GM19240 (cell line): Measurements from ENCODE around the gene CAST.

ENCODE experiments used
- DNase-seq: peaks from one replicate; pipeline ENCODE4 v3.0.0; 2011; ENCODE audit warnings: low spot score; ENCODE audit not compliant: insufficient read length

Gene CAST

GRCh38 chr5:96645091-96645490 is 17.1 kb upstream of the CAST start:
- no peak for DNase-seq

DNA sequence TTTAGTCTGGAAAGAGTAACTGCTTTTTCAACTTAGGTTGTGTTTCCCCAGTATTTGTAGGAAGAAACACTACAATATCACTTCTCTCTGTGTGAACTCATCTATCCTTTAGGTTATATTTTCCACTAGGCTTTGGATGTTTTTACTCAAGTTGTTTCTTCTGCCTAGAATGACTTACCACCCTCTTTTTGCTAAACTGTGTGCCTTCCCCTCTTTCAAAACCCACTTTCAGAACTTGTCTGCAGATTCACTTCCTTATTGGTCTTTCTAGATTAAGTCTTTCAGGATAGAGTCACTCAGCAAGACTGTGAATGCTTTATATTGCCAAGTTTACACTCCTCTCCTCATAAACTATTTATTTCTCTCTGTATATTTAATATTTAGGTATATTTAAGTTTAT is 14.2 kb upstream of the CAST start:
- DNase-seq: no peak

GRCh38 chr5:96648593-96648992 is 13.6 kb upstream of the CAST start:
- no peak for DNase-seq

DNA sequence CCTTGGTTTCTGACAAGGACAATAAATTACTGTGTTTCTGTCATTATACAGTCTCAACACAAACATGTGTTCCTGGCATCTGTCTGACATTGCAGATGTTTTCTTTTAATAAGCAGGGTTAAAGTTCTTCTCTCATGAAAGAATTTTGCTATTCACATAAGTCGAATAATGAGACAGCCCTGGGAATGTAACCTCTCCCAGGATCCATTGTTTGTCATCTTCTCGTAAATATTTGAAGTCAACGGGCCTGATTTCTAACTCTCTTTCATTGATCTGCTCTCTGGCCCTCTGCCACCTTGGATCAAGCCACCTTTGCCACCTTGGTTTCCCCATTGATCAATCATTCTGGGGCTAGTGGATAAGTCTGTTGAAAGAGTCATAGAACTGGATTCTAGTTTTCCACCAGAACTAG is 12.9 kb upstream of the CAST start:
- DNase-seq: no peak

GRCh38 chr5:96649681-96650540 is 12.3 kb upstream of the CAST start:
- no peak for DNase-seq

DNA sequence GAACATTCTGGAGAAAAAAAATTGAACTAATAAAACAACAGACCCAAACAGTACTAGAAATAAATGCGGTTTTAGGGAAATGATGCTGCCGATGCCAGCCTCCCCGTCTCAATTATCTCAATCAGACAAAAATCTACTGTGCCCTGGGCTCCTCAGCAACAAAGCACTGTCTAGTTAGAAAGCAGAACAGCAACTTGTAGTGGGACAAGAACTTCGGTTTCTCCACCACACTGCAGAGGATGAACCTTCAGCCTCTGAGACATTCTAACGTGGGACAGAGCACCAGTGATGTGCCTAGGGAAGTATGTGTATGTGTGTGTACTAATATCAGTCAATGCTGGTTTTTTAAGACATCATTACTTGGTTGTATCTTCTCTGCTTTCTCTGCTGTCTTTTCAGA is 11.1 kb upstream of the CAST start:
- no peak for DNase-seq

DNA sequence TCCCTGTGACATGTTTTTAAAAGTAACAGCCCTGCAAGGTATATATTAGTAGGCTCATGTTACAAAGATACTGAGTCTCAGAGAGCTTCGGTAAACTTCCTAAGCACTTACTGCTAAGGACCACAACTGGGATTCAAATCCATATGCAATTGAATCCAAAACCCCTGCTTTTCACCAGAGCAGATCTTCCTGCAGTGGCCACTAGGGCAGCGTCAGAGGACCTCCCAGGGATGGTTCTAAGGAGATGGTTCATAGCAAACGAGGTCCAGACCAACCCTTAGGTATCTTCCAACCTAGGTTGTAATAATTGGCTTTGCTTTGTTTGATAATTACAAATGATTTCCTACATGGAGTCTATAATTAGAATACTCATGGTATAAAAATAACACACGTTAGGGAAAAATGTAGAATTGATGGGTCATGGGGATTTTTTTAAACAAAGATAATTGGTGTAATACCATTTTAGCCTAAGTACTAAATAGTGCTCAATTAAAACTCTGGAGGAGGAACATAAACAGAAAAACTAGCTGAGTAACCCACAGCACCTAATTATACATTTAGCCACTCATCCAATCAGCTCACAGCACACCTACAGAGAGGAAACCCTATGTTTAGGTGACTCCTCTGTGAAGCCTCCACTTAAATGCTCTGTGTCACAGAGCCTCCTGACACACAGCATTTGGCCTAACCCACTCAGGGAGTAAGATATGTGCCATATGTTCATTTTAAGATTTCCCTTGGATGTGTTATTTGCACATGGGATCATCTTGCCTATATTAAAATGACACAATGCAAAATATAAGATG is 10.0 kb upstream of the CAST start:
- no peak for DNase-seq

DNA sequence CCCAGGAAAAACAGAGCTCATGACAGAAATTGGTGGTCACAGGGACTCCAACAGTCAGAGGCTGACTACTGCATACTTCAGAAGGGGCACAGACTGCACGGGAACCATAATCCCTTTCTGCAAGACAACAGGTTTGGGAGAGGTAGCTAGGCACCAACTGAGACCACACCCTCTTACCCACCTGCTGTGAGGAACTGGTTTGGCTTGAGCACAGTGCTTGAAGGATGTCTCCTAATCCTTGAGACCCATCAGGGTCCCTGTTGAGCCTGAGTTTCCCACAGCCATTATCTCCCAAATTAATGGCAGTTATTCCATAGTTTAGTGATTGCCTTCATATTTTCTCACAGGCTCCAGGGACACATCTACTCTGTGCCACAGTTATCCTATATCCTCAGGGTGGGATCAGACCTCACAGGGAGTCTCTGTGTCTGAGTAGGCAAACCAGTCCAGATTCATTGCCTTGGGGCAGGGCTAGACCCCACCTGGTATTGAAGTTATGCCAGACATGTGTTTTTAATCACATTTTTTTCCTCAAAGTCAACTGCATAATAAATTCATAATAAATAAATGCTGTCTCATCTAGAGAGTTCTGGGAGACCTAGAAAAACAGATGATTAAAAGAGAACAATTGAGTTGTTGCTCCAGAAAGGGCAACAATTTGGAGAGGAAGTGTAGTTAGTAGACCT is 9.3 kb upstream of the CAST start:
- no peak for DNase-seq

DNA sequence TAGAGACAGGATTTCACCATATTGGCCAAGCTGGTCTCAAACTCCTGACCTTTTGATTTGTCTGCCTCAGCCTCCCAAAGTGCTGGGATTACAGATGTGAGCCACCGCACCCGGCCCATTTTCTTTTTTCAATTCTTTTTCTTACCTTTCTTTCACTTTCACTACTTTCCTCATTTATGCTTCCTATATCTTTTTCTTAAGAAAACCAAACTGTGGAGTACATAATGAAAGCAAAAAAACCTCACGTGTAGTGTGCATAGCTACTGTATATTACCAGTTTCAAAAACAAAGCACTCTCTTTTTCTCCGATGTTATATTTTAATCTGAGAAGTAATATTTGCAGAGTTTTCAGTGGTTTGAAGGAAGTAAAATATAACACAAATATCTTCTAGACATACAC is 8.0 kb upstream of the CAST start:
- no peak for DNase-seq

DNA sequence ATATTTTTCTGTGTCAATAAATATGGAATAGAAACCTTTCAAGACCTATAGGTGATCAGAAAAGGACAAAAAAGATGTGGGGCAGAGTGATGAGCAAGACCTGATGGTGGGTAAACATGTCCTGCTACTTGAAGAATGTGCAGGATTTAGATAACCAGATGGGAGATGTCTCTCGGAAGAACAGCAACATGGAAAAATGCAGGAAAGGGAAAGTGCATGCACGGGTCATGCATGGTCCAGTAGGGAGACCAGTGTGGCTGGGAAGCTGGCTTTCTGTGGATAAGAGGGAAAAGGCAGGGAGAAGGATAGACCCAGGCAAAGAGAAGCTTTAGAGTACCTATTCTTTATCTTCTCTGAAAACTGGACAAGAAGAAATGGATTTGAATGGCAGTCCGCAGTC is 7.1 kb upstream of the CAST start:
- DNase-seq: no peak

- no peak for DNase-seq
Measured at GRCh38 chr5:96655506-96655905, 6.7 kb upstream of the CAST start.

GRCh38 chr5:96657068-96657467 is 5.1 kb upstream of the CAST start:
- DNase-seq: no peak

DNA sequence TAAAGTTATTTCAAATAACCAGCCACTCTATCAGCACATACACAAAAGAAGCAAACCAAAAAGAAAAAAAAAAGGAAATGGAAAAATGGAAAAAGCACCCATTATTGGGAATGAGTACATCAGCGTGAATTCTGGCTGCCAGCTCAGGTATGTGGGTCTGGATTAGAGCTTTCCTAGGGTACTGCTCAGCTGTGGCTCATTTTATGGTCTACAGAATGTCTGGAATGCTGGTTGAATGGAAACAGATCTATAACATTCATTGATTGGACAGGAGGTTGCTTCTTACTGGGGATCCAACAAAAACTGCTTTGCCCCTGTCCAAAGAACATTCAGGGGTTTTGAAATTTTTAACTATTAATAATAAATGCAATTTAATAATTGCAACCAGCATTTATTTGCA is 3.9 kb upstream of the CAST start:
- DNase-seq: no peak

GRCh38 chr5:96659170-96659569 is 3.0 kb upstream of the CAST start:
- DNase-seq: no peak

DNA sequence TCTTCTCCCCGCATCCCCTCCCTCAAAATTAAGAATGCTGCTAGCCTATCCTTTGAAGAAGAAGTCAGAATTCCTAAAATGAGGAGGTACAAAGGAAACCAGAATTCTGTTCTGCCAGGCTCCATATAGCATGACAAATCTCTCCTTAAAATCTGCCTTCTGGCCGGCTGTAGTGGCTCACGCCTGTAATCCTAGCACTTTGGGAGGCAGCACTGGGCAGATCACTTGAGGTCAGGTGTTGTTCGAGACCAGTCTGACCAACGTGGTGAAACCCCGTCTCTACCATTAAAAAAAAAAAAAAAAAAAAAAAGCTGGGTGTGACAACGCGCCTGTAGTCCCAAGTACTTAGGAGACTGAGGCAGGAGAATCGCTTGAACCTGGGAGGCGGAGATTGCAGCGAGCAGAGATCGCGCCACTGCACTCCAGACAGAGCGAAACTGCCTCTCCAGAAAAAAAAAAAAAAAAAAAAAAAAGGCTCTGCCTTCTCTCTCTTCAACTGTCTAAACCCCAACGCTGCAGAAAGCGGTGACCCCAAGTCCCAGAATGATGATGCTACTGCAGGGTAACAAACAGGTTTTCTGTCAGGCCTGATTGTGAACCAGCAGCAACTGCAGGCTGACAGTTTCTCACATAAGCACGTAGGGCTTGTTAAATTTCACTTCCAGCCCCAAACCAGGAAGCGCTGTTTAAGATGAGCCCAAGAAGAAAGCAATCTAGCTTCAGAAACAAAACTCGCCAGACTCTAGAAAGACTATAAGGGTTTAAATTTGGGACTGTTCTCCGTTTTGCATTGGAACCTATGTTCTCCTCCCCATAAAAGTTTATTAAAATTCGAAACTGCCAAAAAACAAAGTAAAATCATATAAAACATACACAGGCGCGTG is 963 bp upstream of the CAST start:
- no peak for DNase-seq

DNA sequence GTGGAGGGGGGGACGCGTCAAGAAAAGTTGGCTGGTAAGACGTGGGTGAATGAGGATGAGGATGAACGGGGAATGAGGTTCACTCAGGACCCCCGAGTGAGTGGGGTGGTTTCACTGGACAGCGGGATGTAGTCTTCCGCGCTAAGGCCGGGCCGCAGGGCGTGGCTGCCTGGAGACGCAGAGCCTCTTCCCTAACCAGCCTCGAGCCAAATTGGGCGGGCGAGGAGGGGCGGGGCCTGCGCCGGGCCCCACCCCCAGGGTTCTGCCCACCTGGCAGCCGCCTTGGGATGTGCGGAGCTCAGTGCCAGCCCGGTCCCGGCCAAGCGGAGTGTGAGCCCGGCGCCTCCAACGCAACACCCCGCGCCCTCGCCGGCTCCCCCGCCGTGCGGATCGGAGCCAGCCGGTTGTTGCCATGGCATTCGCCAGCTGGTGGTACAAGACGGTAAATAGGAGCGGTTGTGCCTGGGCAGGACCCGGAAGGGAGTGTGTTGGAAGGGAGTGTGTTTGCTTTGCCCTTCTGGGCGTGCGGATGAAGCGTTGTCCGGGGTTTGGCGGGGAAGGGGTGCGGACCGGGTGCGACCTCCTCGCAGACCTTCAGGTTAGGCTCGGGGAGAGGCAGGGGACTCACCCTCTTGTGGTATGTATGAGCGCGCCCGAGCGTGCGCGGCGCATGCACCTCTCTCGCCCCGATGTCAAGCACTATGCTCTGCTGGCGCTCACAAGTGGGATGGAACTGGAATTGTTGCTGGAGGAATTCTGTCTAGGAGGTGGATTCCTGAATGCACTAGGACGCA is 746 bp downstream of the CAST start:
- peak; percentile 68 for DNase-seq

DNA sequence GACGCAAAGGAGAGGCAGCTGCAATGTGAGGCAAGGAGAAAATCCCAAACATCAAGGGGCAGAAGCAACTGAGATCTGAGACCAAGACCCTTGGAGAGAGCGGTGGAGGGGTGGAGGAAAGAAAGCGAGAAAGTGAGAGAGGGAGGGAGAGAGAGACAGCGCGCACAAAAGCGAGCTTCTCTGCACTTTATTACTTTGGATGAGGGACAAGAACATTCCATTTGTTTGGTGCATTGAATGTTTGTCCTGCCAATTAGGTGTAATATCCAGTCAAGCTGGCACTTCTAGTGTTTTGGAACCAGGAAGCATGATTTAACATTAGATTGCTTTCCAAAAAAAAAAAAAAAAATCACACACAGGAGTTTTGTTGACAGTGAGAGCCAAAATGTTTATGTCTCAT is 1.4 kb downstream of the CAST start:
- no peak for DNase-seq

DNA sequence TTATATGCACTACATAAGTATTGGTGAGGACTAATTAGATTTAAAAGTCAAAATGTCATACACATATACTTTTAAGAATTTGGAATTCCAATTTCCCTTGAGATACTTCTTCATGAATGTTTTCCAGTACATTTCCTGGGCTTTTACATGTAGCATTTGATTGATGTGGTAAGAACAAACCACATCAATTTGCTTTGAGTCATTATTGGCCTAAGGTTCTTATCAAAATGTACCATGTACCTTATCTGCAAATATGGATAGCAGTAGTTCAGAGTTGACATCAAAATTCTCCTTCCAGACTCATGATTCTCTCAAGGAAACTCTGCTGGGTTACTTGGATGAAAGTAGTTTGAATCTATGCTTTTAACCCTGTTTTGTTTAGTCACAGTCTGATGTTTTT is 2.5 kb downstream of the CAST start:
- DNase-seq: no peak

DNA sequence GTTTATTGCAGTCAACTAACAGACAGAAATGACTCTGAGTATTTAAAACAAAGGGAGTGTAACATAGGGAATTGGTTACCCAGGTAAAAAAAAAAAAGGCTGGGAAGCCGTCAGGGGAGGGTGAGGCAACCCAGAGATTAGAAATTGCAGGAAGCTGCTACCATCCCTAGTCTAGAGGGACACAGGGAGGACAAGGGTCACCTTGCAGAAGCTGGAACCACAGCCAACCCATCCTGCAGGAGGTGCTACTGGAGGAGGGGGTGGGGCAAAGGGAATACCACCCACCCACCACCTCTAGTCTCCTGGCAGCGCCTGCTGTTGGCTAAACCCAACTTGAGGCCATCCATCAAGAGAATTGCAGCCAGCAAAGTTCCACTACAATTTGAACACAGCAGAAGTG is 6.5 kb downstream of the CAST start:
- DNase-seq: no peak

- DNase-seq: no peak
Measured at GRCh38 chr5:96669909-96670308, 7.7 kb downstream of the CAST start.
